Kidney epithelial cell (primary cell): ENCODE data around the gene OR7E24. TPM values are rescaled to one million over a fixed set of nuclear protein-coding genes. Genes with fewer than 3 reads are reported as not detected.
"Not testable (repeated sequence)": the region's sequence is repeated elsewhere in the genome, so short reads cannot be mapped to it uniquely, and the experiment has no call there.

ENCODE experiments used
- DNase-seq: peaks from one replicate; pipeline ENCODE4 v3.0.0-alpha.2; 2010; ENCODE audit warnings: low read depth
- H3K27me3 ChIP-seq: 2 replicates; pipeline ENCODE4 v1.6.0; 2011; ENCODE audit warnings: low read length; ENCODE audit not compliant: control insufficient read depth, insufficient read depth
- H3K36me3 ChIP-seq: 2 replicates; pipeline ENCODE4 v1.5.1; 2011; ENCODE audit warnings: low read length; ENCODE audit not compliant: control insufficient read depth, insufficient read depth
- H3K4me3 ChIP-seq: 2 replicates; pipeline ENCODE4 v1.5.1; 2011; ENCODE audit warnings: low read depth, mild to moderate bottlenecking, control low read depth, low read length
- total RNA-seq: library from RNA; depleted of rRNA; stranded (reverse); fragments of >200 nt; gene quantifications from 2 replicates; pipeline ENCODE4 v1.2.3, GENCODE V29; 2015
- TF ChIP-seq, protein P1 (sequence below): IDR thresholded peaks from 2 replicates; pipeline ENCODE4 v1.5.1; 2011; ENCODE audit warnings: mild to moderate bottlenecking, moderate library complexity, low read length, control low read depth, inconsistent platforms; ENCODE audit not compliant: insufficient read depth, poor library complexity, severe bottlenecking

The OR7E24 gene
- total RNA-seq: not detected in 2 replicates

DNA sequence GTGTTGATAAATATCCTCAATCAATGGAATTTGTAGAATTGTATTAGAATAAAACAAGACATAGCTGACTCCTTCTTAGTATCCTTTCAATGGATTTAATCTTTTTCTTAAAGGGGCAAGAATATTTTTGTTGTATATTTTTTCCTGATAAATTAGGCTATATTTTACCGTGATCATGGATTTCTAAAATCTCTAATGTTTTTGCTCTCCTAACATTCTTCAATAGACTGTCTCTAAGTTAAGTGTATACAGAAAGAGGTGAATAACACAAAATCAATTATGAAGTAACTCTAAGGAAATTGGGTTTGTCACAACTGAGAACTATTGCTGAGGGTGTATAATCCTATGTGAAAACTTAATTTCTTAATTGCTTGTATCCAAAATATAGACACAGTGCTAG lies at the start of gene OR7E24:
Gene OR7E24 (plus strand): TSS at position 301 of the 400 bp plus-strand sequence. CDS start 114 bp downstream, outside the sequence.
- TF ChIP-seq, protein P1, sequence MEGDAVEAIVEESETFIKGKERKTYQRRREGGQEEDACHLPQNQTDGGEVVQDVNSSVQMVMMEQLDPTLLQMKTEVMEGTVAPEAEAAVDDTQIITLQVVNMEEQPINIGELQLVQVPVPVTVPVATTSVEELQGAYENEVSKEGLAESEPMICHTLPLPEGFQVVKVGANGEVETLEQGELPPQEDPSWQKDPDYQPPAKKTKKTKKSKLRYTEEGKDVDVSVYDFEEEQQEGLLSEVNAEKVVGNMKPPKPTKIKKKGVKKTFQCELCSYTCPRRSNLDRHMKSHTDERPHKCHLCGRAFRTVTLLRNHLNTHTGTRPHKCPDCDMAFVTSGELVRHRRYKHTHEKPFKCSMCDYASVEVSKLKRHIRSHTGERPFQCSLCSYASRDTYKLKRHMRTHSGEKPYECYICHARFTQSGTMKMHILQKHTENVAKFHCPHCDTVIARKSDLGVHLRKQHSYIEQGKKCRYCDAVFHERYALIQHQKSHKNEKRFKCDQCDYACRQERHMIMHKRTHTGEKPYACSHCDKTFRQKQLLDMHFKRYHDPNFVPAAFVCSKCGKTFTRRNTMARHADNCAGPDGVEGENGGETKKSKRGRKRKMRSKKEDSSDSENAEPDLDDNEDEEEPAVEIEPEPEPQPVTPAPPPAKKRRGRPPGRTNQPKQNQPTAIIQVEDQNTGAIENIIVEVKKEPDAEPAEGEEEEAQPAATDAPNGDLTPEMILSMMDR: no peak
- no peak for DNase-seq
- no peak within 1 kb of the TSS for H3K4me3 ChIP-seq
- H3K36me3 ChIP-seq: no peaks in the 10 kb centered on the region
- no peaks in the 10 kb centered on the region for H3K27me3 ChIP-seq

DNA sequence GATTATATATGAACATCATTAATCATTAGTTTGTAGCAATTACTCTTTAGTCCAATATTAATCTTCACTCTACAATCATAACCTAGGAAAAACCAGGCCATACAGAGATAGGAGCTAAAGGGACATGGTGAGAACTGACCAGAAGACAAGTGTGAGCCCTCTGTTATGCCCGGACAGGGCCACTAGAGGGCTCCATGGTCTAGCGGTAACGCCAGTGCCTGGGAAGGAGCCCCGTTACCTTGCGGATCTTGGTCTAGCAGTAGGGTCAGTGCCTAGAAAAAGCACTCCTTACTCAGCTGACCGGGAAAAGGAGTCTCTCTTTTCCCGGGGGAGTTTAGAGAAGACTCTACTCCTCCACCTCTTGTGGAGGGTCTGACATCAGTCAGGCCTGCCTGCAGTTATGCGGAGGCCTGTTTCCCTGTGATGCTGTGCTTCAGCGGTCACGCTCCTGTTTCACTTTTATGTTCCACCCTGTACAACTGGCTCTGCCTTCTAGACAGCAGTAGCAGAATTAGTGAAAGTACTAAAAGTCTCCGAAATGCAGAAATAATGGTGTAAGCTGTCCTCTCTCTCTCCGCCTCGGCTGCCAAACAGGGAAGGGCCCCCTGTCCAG lies 45.1 kb upstream of the OR7E24 start:
- Histone ChIP-seq H3K27me3 (no peaks in the 10 kb centered on the region), H3K36me3 (no peaks in the 10 kb centered on the region), H3K4me3 (no peak overlapping the region)
- TF ChIP-seq, protein P1: peak; percentile 82
- DNase-seq: no peak

DNA sequence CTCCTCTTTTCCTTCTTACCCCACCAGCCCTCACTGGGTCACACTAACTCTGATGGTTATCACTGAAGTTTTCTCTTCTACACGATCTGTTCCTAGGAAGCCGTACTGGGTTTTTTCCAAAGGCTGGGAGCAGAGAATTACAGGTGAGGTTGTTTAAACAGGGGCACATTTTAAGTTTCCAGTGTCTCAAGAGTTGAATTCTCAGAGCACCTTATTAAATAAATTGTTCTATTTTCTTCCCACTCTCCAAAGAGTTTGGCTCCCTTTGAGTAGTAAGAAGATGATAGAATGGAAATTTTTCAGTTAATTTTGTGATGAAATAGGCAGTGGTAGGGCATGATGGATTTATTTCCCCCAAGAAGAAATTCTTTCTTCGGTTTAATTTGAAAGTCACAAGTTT lies 31.2 kb upstream of the OR7E24 start, which contains the start of gene OR7D4:
Gene OR7D4 (minus strand): TSS at position 101 of the 400 bp plus-strand sequence. CDS start 4,752 bp downstream, outside the sequence.
- TF ChIP-seq, protein P1: no peak
- Histone ChIP-seq H3K36me3 (no peaks in the 10 kb centered on the region), H3K27me3 (no peaks in the 10 kb centered on the region), H3K4me3 (no peak within 1 kb of the TSS)
- no peak for DNase-seq

DNA sequence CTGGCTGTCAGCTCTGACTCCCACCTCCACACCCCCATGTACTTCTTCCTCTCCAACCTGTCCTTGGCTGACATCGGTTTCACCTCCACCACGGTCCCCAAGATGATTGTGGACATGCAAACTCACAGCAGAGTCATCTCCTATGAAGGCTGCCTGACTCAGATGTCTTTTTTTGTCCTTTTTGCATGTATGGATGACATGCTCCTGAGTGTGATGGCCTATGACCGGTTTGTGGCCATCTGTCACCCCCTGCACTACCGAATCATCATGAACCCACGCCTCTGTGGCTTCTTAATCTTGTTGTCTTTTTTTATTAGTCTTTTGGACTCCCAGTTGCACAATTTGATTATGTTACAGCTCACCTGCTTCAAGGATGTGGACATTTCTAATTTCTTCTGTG lies 506 bp downstream of the OR7E24 start:
- Histone ChIP-seq H3K36me3 (no peaks in the 10 kb centered on the region), H3K4me3 (no peak overlapping the region), H3K27me3 (no peaks in the 10 kb centered on the region)
- TF ChIP-seq, protein P1: no peak
- no peak for DNase-seq

DNA sequence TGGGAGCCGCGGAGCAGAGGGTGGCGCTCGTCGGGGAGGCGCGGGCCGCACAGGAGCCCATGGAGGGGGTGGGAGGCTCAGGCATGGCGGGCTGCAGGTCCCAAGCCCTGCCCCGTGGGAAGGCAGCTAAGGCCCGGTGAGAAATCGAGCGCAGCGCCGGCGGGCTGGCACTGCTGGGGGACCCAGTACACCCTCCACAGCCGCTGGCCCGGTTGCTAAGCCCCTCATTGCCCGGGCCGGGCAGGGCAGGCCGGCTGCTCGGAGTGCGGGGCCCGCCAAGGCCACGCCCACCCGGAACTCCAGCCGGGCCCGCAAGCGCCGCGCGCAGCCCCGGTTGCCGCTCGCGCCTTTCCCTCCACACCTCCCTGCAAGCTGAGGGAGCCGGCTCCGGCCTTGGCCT lies 32.8 kb downstream of the OR7E24 start:
- not testable (repeated sequence) for DNase-seq, H3K4me3 ChIP-seq, H3K27me3 ChIP-seq

DNA sequence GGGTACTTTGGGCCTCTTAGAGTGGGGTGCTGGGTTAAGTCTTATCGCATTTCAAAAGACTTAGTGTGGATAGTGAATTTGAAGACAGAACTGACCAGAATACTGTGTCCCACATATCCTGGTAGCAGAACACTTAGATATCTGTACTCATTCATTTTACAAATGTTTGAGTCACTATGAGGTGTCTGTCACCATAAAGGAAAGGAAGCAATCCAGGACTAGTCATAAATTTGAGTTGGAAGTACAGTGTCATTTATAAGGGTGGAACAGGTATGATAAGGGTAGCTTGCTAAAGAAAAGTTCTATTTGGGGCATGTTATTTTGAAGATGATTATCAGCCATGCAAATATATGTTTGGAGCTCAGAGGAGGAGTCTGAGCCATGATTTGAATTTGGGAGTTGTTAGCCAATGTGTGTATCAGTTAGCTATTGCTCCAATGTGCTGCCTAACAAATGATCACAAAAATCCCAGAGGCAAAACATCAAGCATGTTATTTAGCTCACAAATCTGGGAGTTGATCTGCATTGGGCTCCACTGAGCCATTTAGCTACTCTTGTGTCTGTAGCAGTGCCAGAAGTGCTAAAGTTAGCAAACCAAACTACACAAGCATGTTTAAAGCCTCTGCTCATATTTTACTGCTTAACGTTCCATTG lies 38.6 kb downstream of the OR7E24 start:
- Histone ChIP-seq H3K27me3 (no peaks in the 10 kb centered on the region), H3K36me3 (no peaks in the 10 kb centered on the region), H3K4me3 (no peak overlapping the region)
- TF ChIP-seq, protein P1: no peak
- DNase-seq: no peak

More for the DNA sequence above, 32.8 kb downstream of the OR7E24 start:
- H3K36me3 ChIP-seq: not testable (repeated sequence)
